A673 (cell line): ENCODE results near the gene CAVIN1. TPM values are rescaled to one million over a fixed set of nuclear protein-coding genes. Genes with fewer than 3 reads are reported as not detected.
"Not testable (repeated sequence)": the region's sequence is repeated elsewhere in the genome, so short reads cannot be mapped to it uniquely, and the experiment has no call there.

Experiments used
- BruUV-seq: library from RNA; stranded (reverse); fragments of 400-500 nt; replicated peaks from 2 replicates; lab custom pipeline; 2021; lab: Mats Ljungman, UMichigan
- CTCF ChIA-PET: fragments of 300-600 bp; sonication (Branson Sonifier 250); formaldehyde crosslinking; loops from one replicate; lab custom pipeline; 2022; ENCODE audit warnings: antibody characterized with exemption; lab: Charles Lee
- POLR2A ChIA-PET: fragments of 300-600 bp; sonication (Branson Sonifier 250); formaldehyde crosslinking; loops from one replicate; lab custom pipeline; 2022; ENCODE audit warnings: antibody characterized with exemption; ENCODE audit not compliant: low non-redundant PET; lab: Charles Lee
- DNase-seq: peaks from one replicate; pipeline ENCODE4 v3.0.0-alpha.2; 2015; ENCODE audit warnings: low spot score
- H3K27ac ChIP-seq: fragments of 200-600 bp; sonication (generic); 2 replicates; pipeline ENCODE4 v1.5.1; 2016; ENCODE audit warnings: mixed run types, low read depth, mild to moderate bottlenecking, mixed read lengths, antibody characterized with exemption, low read length; ENCODE audit not compliant: poor library complexity, severe bottlenecking
- H3K27me3 ChIP-seq: fragments of 200-600 bp; sonication (generic); replicated peaks from 2 replicates; pipeline ENCODE4 v1.6.1; 2017; ENCODE audit warnings: mixed run types, low read depth, mild to moderate bottlenecking, mixed read lengths, antibody characterized with exemption, low read length; ENCODE audit not compliant: insufficient read depth, poor library complexity
- H3K36me3 ChIP-seq: fragments of 200-600 bp; sonication (generic); 2 replicates; pipeline ENCODE4 v1.6.1; 2016; ENCODE audit warnings: mixed run types, mild to moderate bottlenecking, mixed read lengths, antibody characterized with exemption, low read length; ENCODE audit not compliant: insufficient read depth, poor library complexity, severe bottlenecking
- H3K4me1 ChIP-seq: fragments of 200-600 bp; sonication (generic); 2 replicates; pipeline ENCODE4 v1.6.1; 2017; ENCODE audit warnings: mixed run types, mild to moderate bottlenecking, mixed read lengths, antibody characterized with exemption, low read length; ENCODE audit not compliant: insufficient read depth, poor library complexity, severe bottlenecking
- H3K4me3 ChIP-seq: fragments of 200-600 bp; sonication (generic); 2 replicates; pipeline ENCODE4 v1.5.1; 2016; ENCODE audit warnings: low read depth, mixed run types, mild to moderate bottlenecking, mixed read lengths, low read length; ENCODE audit not compliant: poor library complexity, severe bottlenecking
- H3K9me3 ChIP-seq: fragments of 200-600 bp; sonication (generic); 2 replicates; pipeline ENCODE4 v1.6.1; 2016; ENCODE audit warnings: mixed run types, low read depth, mild to moderate bottlenecking, mixed read lengths, antibody characterized with exemption, low read length; ENCODE audit not compliant: poor library complexity, severe bottlenecking
- EZH2 ChIP-seq: fragments of 200-600 bp; sonication (generic); IDR thresholded peaks from 2 replicates; pipeline ENCODE4 v1.6.1; 2017; ENCODE audit warnings: borderline replicate concordance, low read depth, mild to moderate bottlenecking, mixed read lengths, antibody characterized with exemption, low read length; ENCODE audit not compliant: poor library complexity, severe bottlenecking
- intact Hi-C: fragments of 100-400 bp; cut with micrococcal nuclease; formaldehyde crosslinking; loops from one replicate; pipeline ENCODE4 v1.10.0; 2022; ENCODE audit not compliant: unreplicated experiment
- total RNA-seq: library from RNA; stranded (reverse); gene quantifications from 2 replicates; pipeline ENCODE4 v1.2.3, GENCODE V29; 2021
- TF ChIP-seq, protein P1 (sequence below): fragments of 300-800, 200-600 bp; sonication (generic); conservative IDR thresholded peaks from 2 replicates; pipeline ENCODE4 v1.5.1; 2017; ENCODE audit warnings: low read depth, mild to moderate bottlenecking, antibody characterized with exemption, low read length, moderate library complexity, mixed read lengths

CAVIN1 gene
- total RNA-seq, 1 experiment from 2014 or later, result 19.9 TPM

DNA sequence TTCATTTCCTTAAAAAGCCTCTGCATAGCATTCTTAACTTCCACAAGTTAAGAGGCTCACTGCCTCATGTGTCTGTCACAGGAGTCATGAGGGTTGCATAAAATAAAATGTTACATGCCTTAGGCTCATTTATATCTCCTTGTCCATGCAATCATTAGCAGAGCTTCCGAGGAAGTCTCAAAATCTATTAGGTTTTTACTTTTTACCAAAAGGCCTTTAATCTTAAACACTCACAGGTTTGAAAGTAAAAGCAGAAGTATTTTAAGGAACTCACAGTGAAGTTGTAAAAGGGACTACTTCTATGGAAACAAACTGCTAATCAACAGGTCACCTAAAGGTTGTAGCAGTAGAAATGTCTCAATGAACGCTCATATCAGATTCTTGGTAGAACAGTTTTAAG, 30.4 kb upstream of the CAVIN1 start:
- Histone ChIP-seq H3K27ac (no peak overlapping the region), H3K36me3 (no peaks in the 10 kb centered on the region), H3K27me3 (no peaks in the 10 kb centered on the region), H3K4me3 (no peak overlapping the region), H3K4me1 (peaks cover 12% of the 10 kb centered on the region), H3K9me3 (no peaks in the 10 kb centered on the region)
- CTCF ChIA-PET, result no interaction called here
- no TSS peak for BruUV-seq
- TF ChIP-seq, protein P1, sequence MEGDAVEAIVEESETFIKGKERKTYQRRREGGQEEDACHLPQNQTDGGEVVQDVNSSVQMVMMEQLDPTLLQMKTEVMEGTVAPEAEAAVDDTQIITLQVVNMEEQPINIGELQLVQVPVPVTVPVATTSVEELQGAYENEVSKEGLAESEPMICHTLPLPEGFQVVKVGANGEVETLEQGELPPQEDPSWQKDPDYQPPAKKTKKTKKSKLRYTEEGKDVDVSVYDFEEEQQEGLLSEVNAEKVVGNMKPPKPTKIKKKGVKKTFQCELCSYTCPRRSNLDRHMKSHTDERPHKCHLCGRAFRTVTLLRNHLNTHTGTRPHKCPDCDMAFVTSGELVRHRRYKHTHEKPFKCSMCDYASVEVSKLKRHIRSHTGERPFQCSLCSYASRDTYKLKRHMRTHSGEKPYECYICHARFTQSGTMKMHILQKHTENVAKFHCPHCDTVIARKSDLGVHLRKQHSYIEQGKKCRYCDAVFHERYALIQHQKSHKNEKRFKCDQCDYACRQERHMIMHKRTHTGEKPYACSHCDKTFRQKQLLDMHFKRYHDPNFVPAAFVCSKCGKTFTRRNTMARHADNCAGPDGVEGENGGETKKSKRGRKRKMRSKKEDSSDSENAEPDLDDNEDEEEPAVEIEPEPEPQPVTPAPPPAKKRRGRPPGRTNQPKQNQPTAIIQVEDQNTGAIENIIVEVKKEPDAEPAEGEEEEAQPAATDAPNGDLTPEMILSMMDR, result no peak
- no peak for TF ChIP-seq EZH2
- POLR2A ChIA-PET, result no interaction called here
- DNase-seq, result no peak
- intact Hi-C loops, result no loop called here

DNA sequence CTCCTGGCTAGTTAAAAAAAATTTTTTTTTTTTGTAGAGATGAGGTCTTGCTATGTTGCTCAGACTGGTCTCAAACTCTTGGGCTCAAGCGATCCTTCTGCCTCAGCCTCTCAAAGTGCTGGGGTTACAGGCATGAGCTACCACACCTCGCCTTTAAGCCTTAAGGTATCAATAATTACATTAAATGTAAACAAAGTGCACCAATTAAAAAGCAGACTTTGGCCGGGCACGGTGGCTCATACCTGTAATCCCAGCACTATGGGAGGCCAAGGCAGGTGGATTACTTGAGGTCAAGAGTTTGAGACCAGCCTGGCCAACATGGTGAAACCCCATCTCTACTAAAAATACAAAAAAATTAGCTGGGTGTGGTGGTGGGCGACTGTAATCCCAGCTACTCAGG, 28.2 kb upstream of the CAVIN1 start:
- intact Hi-C loops, result not testable (repeated sequence)

DNA sequence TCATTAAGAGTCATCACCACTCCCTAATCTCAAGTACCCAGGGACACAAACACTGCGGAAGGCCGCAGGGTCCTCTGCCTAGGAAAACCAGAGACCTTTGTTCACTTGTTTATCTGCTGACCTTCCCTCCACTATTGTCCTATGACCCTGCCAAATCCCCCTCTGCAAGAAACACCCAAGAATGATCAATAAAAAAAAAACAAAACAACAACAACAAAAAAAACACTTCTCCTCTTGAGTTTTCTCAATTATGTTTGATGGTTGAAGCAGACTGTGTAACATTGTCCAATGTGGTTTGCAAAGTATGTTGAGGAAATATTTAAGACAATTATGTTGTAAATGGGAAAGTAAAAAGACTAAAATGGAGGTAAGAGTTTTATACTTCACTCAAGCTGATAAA, 26.8 kb upstream of the CAVIN1 start:
- CTCF ChIA-PET, H3K27me3 ChIP-seq, H3K36me3 ChIP-seq, H3K4me3 ChIP-seq, POLR2A ChIA-PET, H3K9me3 ChIP-seq, H3K4me1 ChIP-seq, DNase-seq, intact Hi-C loops, H3K27ac ChIP-seq, BruUV-seq: not testable (repeated sequence)

More for the DNA sequence above, 28.2 kb upstream of the CAVIN1 start:
- H3K27ac ChIP-seq, CTCF ChIA-PET, DNase-seq, H3K9me3 ChIP-seq, H3K27me3 ChIP-seq, BruUV-seq, H3K36me3 ChIP-seq, H3K4me3 ChIP-seq, H3K4me1 ChIP-seq, POLR2A ChIA-PET: not testable (repeated sequence)

DNA sequence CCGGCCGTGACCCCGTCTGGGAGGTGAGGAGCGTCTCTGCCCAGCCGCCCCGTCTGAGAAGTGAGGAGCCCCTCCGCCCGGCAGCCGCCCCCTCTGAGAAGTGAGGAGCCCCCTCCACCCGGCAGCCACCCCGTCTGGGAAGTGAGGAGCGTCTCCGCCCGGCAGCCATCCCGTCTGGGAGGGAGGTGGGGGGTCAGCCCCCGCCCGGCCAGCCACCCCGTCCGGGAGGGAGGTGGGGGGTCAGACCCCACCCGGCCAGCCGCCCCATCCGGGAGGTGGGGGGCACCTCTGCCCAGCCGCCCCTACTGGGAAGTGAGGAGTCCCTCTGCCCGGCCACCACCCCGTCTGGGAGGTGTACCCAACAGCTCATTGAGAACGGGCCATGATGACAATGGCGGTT, 26.1 kb upstream of the CAVIN1 start:
- H3K4me1 ChIP-seq, H3K9me3 ChIP-seq, CTCF ChIA-PET, H3K27me3 ChIP-seq, BruUV-seq, DNase-seq, H3K36me3 ChIP-seq, POLR2A ChIA-PET, H3K27ac ChIP-seq, H3K4me3 ChIP-seq, intact Hi-C loops: not testable (repeated sequence)

DNA sequence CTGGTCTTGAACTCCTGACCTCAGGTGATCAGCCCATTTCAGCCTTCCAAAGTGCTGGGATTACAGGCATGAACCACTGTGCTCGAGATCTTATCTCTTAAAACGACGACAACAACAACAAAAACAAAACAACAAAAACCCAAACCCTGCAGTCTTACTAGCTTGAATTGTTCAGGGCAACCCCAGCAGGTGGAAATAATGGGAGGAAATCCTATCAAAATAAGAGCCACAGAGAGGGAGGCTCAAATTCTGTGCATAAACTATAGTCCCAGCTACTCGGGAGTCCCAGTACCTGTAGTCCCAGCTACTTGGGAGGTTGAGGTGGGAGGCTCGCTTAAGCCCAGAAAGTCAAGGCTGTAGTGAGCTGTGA, 19.1 kb upstream of the CAVIN1 start:
- H3K27me3 ChIP-seq, result no peaks in the 10 kb centered on the region
- H3K9me3 ChIP-seq, result no peaks in the 10 kb centered on the region
- H3K4me3 ChIP-seq, result no peak overlapping the region
- ChIA-PET CTCF (interaction anchor here (0.6 kb wide), 1 partner anchor 47 kb away, joined by 4 read pairs; no protein-coding TSS in a partner anchor), POLR2A (no interaction called here)
- BruUV-seq, result no TSS peak
- H3K27ac ChIP-seq, result no peak overlapping the region
- no peak for DNase-seq
- H3K4me1 ChIP-seq, result no peaks in the 10 kb centered on the region
- TF ChIP-seq, protein P1, result no peak
- no peak for TF ChIP-seq EZH2
- intact Hi-C loops, result no loop called here
- H3K36me3 ChIP-seq, result no peaks in the 10 kb centered on the region
